ENCODE data around the gene CLEC3B.
A peak's percentile ranks its signal among the peaks of the same experiment; 100 is the strongest.

DNA sequence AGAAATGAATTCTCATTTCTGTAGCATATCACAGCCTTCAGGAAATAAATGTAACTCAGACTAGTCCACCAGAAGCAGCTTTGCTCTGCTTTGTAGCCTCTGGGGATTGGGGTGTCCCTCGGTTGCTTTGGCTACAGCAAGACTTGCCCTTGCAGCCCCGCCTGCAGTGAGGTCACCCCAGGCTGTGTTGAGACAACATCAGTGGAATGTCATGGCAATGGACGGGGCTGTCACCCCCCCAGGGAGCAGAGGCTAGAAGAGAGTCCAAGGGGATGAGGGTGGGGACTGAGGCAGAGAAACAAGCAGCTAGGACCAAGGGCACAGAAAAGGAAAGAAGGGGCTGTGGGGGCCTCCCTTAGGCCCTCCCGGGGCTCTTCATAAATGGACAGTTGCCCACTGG lies 854 bp downstream of the CLEC3B start:
- TF ChIP-seq POLR2A (IDR thresholded peaks at IDR 0.05) (no peak), CTCF (IDR thresholded peaks at IDR 0.05) (no peak), POLR2AphosphoS5 (IDR thresholded peaks at IDR 0.05) (peak in 2 of 3 donors; percentile 38 to 67)

Measured in breast epithelium (tissue), 3 donors.